A549 (cell line): ENCODE measurements around the gene MED9. TPM values are rescaled to one million over a fixed set of nuclear protein-coding genes. Genes with fewer than 3 reads are reported as not detected.

ENCODE experiments used
- ATAC-seq, 2 experiments: fragments of 200-7000 bp in 1 of 2; fragments of >200 bp in 1 of 2; cut with Nextera tagmentation in 1 of 2; cut with Tn5 transposase in 1 of 2; 3 replicates each; pipeline versions ENCODE4 v1.8.0 to v1.9.1; 2018 to 2020; ENCODE audit warnings: mild to moderate bottlenecking in 1 of 2, moderate library complexity in 1 of 2
- CTCF ChIA-PET: fragments of 300-600 bp; sonication (Branson Sonifier 250); formaldehyde crosslinking; extraction: SDS; loops from one replicate; lab custom pipeline; 2021; ENCODE audit warnings: antibody characterized with exemption, inconsistent platforms; lab: Yijun Ruan, JAX
- POLR2A ChIA-PET: fragments of 350-600 bp; formaldehyde crosslinking; extraction: SDS; loops from one replicate; lab custom pipeline; 2021; ENCODE audit warnings: antibody characterized with exemption, inconsistent platforms; lab: Yijun Ruan, JAX
- DNase-seq, 2 experiments: peaks; one replicate each; pipeline versions ENCODE4 v3.0.0 to v3.0.0-alpha.2; 2011 to 2016; ENCODE audit warnings: low read depth in 1 of 2, low spot score in 1 of 2
- FAIRE-seq: peaks from 2 replicates; lab custom pipeline; 2011; peaks lifted over from hg19 to GRCh38; lab: Jason Lieb, UNC
- H3K27ac ChIP-seq, 2 experiments: fragments of >200 bp; sonication (Bioruptor Twin); formaldehyde crosslinking; 3 replicates each; pipeline ENCODE4 v1.5.1; 2016 to 2017
- H3K4me1 ChIP-seq: fragments of >200 bp; sonication (Bioruptor Twin); formaldehyde crosslinking; 3 replicates; pipeline ENCODE4 v1.6.1; 2016
- H3K4me2 ChIP-seq: fragments of >200 bp; sonication (Bioruptor Twin); formaldehyde crosslinking; 3 replicates; pipeline ENCODE4 v1.6.1; 2016
- H3K4me3 ChIP-seq: fragments of >200 bp; sonication (Bioruptor Twin); formaldehyde crosslinking; 3 replicates; pipeline ENCODE4 v1.5.1; 2016
- H3K9me3 ChIP-seq: fragments of >200 bp; sonication (Bioruptor Twin); formaldehyde crosslinking; 3 replicates; pipeline ENCODE4 v1.6.1; 2016
- BCL3 ChIP-seq: fragments of >200 bp; sonication (Bioruptor Twin); formaldehyde crosslinking; IDR thresholded peaks from 3 replicates; pipeline ENCODE4 v1.6.1; 2016
- CBX2 ChIP-seq: fragments of 200-600 bp; sonication (generic); IDR thresholded peaks from 2 replicates; pipeline ENCODE4 v1.6.1; 2016; ENCODE audit warnings: low read depth, mild to moderate bottlenecking, borderline replicate concordance
- CEBPB ChIP-seq, 2 experiments: fragments of >200 bp in 1 of 2; sonication (Bioruptor Twin) in 1 of 2; formaldehyde crosslinking in 1 of 2; IDR thresholded peaks; 2 replicates each; pipeline ENCODE4 v1.6.1; 2012 to 2016
- CHD4 ChIP-seq: fragments of 200-600 bp; sonication (generic); IDR thresholded peaks from 2 replicates; pipeline ENCODE4 v1.6.1; 2016; ENCODE audit warnings: antibody characterized with exemption, mild to moderate bottlenecking, borderline replicate concordance
- EP300 ChIP-seq, 2 experiments: fragments of >200 bp; sonication (Bioruptor Twin); formaldehyde crosslinking; IDR thresholded peaks; 2 replicates in 1 of 2; 3 replicates in 1 of 2; pipeline ENCODE4 v1.6.1; 2016 to 2017
- FOSB ChIP-seq: fragments of 250-450 bp; sonication (Bioruptor Pico); IDR thresholded peaks from 2 replicates; pipeline ENCODE4 v1.5.0; 2020; ENCODE audit warnings: mild to moderate bottlenecking, moderate library complexity
- FOSL2 ChIP-seq, 2 experiments: fragments of 450-650 bp in 1 of 2; fragments of >200 bp in 1 of 2; sonication (Bioruptor Twin) in 1 of 2; formaldehyde crosslinking; IDR thresholded peaks; 2 replicates each; pipeline versions ENCODE4 v1.5.0 to v1.6.1; 2016 to 2020; ENCODE audit warnings: mild to moderate bottlenecking in 1 of 2, moderate library complexity in 1 of 2
- FOXS1 ChIP-seq: fragments of 250-450 bp; sonication (Bioruptor Pico); IDR thresholded peaks from 2 replicates; pipeline ENCODE4 v1.5.0; 2020; ENCODE audit warnings: mild to moderate bottlenecking, moderate library complexity
- HES2 ChIP-seq: fragments of >200 bp; sonication (Bioruptor Twin); formaldehyde crosslinking; IDR thresholded peaks from 2 replicates; pipeline ENCODE4 v1.6.1; 2016
- HEYL ChIP-seq: fragments of 250-450 bp; sonication (Bioruptor Pico); IDR thresholded peaks from 2 replicates; pipeline ENCODE4 v1.8.0; 2021; ENCODE audit warnings: mild to moderate bottlenecking, moderate library complexity
- HMGXB4 ChIP-seq: fragments of 250-450 bp; sonication (Bioruptor Pico); IDR thresholded peaks from 2 replicates; pipeline ENCODE4 v1.5.0; 2021; ENCODE audit warnings: mild to moderate bottlenecking, moderate library complexity, borderline replicate concordance
- JUN ChIP-seq, 2 experiments: fragments of >200 bp; sonication (Bioruptor Twin); formaldehyde crosslinking; IDR thresholded peaks; 2 replicates in 1 of 2; 3 replicates in 1 of 2; pipeline ENCODE4 v1.6.1; 2016 to 2017
- JUNB ChIP-seq: fragments of >200 bp; sonication (Bioruptor Twin); formaldehyde crosslinking; IDR thresholded peaks from 2 replicates; pipeline ENCODE4 v1.6.1; 2016
- KDM5A ChIP-seq: fragments of 200-600 bp; sonication (generic); IDR thresholded peaks from 2 replicates; pipeline ENCODE4 v1.6.1; 2016; ENCODE audit warnings: antibody characterized with exemption, mild to moderate bottlenecking
- MAX ChIP-seq: IDR thresholded peaks from 2 replicates; pipeline ENCODE4 v1.6.1; 2012
- MAZ ChIP-seq: fragments of 150-350 bp; IDR thresholded peaks from 2 replicates; pipeline ENCODE4 v1.6.1; 2014; ENCODE audit warnings: antibody characterized with exemption, low read depth, low read length, borderline replicate concordance
- MYC ChIP-seq: IDR thresholded peaks from 2 replicates; pipeline ENCODE4 v1.6.1; 2012; ENCODE audit warnings: mild to moderate bottlenecking, inconsistent platforms, low read length, improper control_type of control experiment, borderline replicate concordance
- NPAS2 ChIP-seq: fragments of 250-450 bp; sonication (Bioruptor Pico); IDR thresholded peaks from 2 replicates; pipeline ENCODE4 v1.8.0; 2022; ENCODE audit warnings: mild to moderate bottlenecking, moderate library complexity, borderline replicate concordance
- PHF8 ChIP-seq: fragments of 200-600 bp; sonication (generic); IDR thresholded peaks from 2 replicates; pipeline ENCODE4 v1.6.1; 2016; ENCODE audit warnings: low read depth, mild to moderate bottlenecking, antibody characterized with exemption, moderate library complexity, borderline replicate concordance
- POLR2AphosphoS2 ChIP-seq: conservative IDR thresholded peaks from 2 replicates; pipeline ENCODE4 v1.6.1; 2012; ENCODE audit warnings: low read length, improper control_type of control experiment, inconsistent platforms
- RAD21 ChIP-seq, 2 experiments: fragments of >200 bp in 1 of 2; sonication (Bioruptor Twin) in 1 of 2; formaldehyde crosslinking in 1 of 2; IDR thresholded peaks in 1 of 2; conservative IDR thresholded peaks in 1 of 2; 2 replicates in 1 of 2; 3 replicates in 1 of 2; pipeline ENCODE4 v1.6.1; 2012 to 2018; ENCODE audit warnings: inconsistent platforms in 1 of 2
- RARB ChIP-seq: fragments of 250-450 bp; sonication (Bioruptor Pico); IDR thresholded peaks from 2 replicates; pipeline ENCODE4 v1.8.0; 2021; ENCODE audit warnings: mild to moderate bottlenecking, moderate library complexity
- RCOR1 ChIP-seq: fragments of 150-350 bp; IDR thresholded peaks from 2 replicates; pipeline ENCODE4 v1.6.1; 2014; ENCODE audit warnings: antibody characterized with exemption, low read length, low read depth
- RFX5 ChIP-seq: fragments of 450-650 bp; IDR thresholded peaks from 2 replicates; pipeline ENCODE4 v1.7.1; 2014; ENCODE audit warnings: antibody characterized with exemption, mild to moderate bottlenecking, moderate library complexity
- SMC3 ChIP-seq: fragments of >200 bp; sonication (Bioruptor Twin); formaldehyde crosslinking; IDR thresholded peaks from 3 replicates; pipeline ENCODE4 v1.6.1; 2018; ENCODE audit warnings: inconsistent platforms
- ZC3H11A ChIP-seq: fragments of 450-650 bp; IDR thresholded peaks from 2 replicates; pipeline ENCODE4 v1.6.1; 2014; ENCODE audit warnings: antibody characterized with exemption, mild to moderate bottlenecking
- ZFP36 ChIP-seq: fragments of 450-650 bp; IDR thresholded peaks from 2 replicates; pipeline ENCODE4 v1.6.1; 2014; ENCODE audit warnings: borderline replicate concordance; ENCODE audit not compliant: partially characterized antibody
- WGBS: methylation state at CpG from one replicate; pipeline ENCODE4 v1.1.6; 2017; ENCODE audit errors: missing lambda C conversion rate; 5-methylcytosine and 5-hydroxymethylcytosine counted together
- polyA plus RNA-seq, 4 experiments: library from polyadenylated mRNA; depleted of rRNA in 3 of 4; stranded (reverse); fragments of >200 nt; fragmentation: RNase III in 1 of 4; extraction: RNeasy Plus Mini Kit Qiagen cat#74134 plus additional on column Dnase treatment in 1 of 4; gene quantifications; 2 replicates in 3 of 4; 3 replicates in 1 of 4; pipeline ENCODE4 v1.2.3, GENCODE V29; 2011 to 2017
- TF ChIP-seq, protein P1 (sequence below): fragments of 150-350 bp; IDR thresholded peaks from 2 replicates; pipeline ENCODE4 v1.6.1; 2014; ENCODE audit warnings: low read depth, mild to moderate bottlenecking, low read length
- TF ChIP-seq, protein P2 (sequence below): fragments of >200 bp; sonication (Bioruptor Twin); formaldehyde crosslinking; IDR thresholded peaks from 3 replicates; pipeline ENCODE4 v1.5.1; 2016

MED9 gene
- polyA plus RNA-seq, 2 of the 4 experiments (the other 2 are of a cell fraction): 15.2 to 17.4 TPM

DNA sequence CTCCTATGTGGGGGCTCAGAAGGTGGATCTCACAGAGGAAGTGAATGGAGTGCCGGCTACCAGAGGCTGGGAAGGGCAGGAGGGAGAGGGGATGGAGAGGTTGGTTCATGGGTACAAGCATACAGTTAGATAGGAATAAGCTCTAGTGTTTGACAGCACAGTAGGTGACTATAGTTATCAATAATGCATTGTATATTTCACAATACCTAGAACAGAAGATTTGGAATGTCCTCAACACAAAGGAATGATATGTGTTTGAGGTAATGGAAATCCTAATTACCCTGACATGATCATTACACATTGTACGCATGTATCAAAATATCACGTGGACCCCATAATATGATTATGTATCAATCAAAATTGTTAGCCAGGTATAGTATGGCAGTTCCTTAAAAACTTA, 38.9 kb upstream of the MED9 start:
- WGBS: 85% methylated on average over 3 of the region's 3 CpGs
- DNase-seq: no peak
- ATAC-seq: no peak
- H3K27ac ChIP-seq: peak overlapping the region in 1 of 2 experiments; percentile 71; a peak in 2 of 6 replicates
- TF ChIP-seq MAZ (no peak), FOXS1 (CRISPR knock-in tag) (no peak), BCL3 (no peak), RFX5 (no peak), POLR2AphosphoS2 (no peak), MYC (no peak), HEYL (CRISPR knock-in tag) (no peak), HMGXB4 (no peak), ZFP36 (no peak), RCOR1 (no peak), CBX2 (no peak), JUNB (no peak), KDM5A (no peak), FOSB (CRISPR knock-in tag) (no peak), EP300 (IDR thresholded peaks at IDR 0.05) (no peak)
- TF ChIP-seq, protein P1, sequence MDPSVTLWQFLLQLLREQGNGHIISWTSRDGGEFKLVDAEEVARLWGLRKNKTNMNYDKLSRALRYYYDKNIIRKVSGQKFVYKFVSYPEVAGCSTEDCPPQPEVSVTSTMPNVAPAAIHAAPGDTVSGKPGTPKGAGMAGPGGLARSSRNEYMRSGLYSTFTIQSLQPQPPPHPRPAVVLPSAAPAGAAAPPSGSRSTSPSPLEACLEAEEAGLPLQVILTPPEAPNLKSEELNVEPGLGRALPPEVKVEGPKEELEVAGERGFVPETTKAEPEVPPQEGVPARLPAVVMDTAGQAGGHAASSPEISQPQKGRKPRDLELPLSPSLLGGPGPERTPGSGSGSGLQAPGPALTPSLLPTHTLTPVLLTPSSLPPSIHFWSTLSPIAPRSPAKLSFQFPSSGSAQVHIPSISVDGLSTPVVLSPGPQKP: no peak
- TF ChIP-seq, all 56 proteins: peak for 0
- no peak overlapping the region for H3K4me3 ChIP-seq
- H3K4me2 ChIP-seq: no peak overlapping the region
- H3K9me3 ChIP-seq: no peaks in the 10 kb centered on the region
- POLR2A ChIA-PET: no interaction called here
- peaks cover 55% of the 10 kb centered on the region for H3K4me1 ChIP-seq
- FAIRE-seq: no peak
- CTCF ChIA-PET: interaction anchor here (1.0 to 5.8 kb wide), 2 partner anchors 12 to 82 kb away, joined by 3 to 44 read pairs; no protein-coding TSS in a partner anchor

DNA sequence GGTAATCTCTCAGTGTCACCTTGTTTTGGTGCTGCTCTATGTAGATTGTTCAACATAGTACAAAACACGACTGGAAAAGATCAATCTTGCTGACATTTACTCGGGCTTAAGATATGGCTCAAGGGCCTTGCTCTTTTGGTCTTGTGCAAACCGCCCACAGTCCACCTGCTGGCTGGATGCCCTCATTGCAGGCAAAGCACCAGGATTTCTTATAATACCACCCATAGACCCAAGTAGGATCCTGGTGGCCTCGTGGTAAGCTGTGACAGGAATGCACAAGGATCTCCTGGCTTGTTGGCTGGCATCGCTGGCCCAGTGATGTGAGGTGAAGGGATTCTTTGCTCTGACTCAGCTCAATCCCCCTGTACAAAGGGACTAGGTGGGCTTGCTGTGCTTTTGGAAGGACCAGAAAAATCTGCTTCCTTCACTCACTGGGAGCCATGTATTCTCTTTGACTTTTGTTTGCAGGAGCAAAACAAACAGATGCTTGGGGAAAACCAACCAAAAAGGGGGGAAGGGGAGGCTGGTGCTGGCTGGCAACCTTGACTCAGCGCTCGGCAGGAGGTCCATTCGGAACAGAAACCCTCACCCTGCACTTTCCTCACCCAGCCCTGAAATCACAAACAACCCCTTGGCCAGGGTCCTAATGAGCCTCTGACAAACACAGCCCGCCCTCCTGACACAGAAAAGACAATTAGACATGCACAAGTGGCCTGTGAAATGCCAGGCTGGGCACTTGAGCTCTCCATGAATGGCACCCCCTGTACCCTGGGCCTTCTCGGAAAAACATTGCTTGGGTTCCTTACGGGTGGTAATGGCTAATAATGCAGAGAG, 36.6 kb upstream of the MED9 start:
- DNase-seq: peak; percentile 73 to 91
- TF ChIP-seq MYC (0 out of 2 replicates have a peak, but pooled peaks have one; percentile 26), RARB (CRISPR knock-in tag) (no peak), MAX (peak; percentile 61; the same call in 1 of the 2 replicates), HES2 (no peak), CEBPB (IDR thresholded peaks at IDR 0.05) (peak; percentile 4 to 66; a peak in 2 of 4 replicates), FOSL2 (IDR thresholded peaks at IDR 0.05) (no peak), FOSL2 (CRISPR knock-in tag; IDR thresholded peaks at IDR 0.05) (no peak; the same call in 1 of the 2 replicates), NPAS2 (CRISPR knock-in tag) (no peak), JUN (IDR thresholded peaks at IDR 0.05) (0 out of 5 replicates have a peak, but pooled peaks of 1 of the 2 experiments have one; percentile 25), CHD4 (no peak), MAZ (no peak), SMC3 (peak; percentile 41; the same call in 2 of the 3 replicates), PHF8 (no peak), EP300 (IDR thresholded peaks at IDR 0.05) (peak in 1 of 2 experiments; percentile 54; a peak in 1 of 5 replicates), JUNB (peak; percentile 28; the same call in 1 of the 2 replicates), RAD21 (conservative IDR thresholded peaks at IDR 0.05 in 1 of 2, IDR thresholded peaks at IDR 0.05 in 1 of 2) (peak in 1 of 2 experiments; percentile 58; a peak in 4 of 5 replicates), ZC3H11A (no peak)
- TF ChIP-seq, protein P2, sequence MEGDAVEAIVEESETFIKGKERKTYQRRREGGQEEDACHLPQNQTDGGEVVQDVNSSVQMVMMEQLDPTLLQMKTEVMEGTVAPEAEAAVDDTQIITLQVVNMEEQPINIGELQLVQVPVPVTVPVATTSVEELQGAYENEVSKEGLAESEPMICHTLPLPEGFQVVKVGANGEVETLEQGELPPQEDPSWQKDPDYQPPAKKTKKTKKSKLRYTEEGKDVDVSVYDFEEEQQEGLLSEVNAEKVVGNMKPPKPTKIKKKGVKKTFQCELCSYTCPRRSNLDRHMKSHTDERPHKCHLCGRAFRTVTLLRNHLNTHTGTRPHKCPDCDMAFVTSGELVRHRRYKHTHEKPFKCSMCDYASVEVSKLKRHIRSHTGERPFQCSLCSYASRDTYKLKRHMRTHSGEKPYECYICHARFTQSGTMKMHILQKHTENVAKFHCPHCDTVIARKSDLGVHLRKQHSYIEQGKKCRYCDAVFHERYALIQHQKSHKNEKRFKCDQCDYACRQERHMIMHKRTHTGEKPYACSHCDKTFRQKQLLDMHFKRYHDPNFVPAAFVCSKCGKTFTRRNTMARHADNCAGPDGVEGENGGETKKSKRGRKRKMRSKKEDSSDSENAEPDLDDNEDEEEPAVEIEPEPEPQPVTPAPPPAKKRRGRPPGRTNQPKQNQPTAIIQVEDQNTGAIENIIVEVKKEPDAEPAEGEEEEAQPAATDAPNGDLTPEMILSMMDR: peak; percentile 46; the same call in 2 of the 3 replicates

More for the DNA sequence above, 36.6 kb upstream of the MED9 start:
- Histone ChIP-seq H3K4me2 (peak overlapping the region; percentile 48), H3K4me1 (peaks cover 68% of the 10 kb centered on the region), H3K27ac (peak overlapping the region; percentile 60 to 76), H3K9me3 (peaks cover 5% of the 10 kb centered on the region; the same call in 1 of the 3 replicates), H3K4me3 (no peak overlapping the region)
- WGBS: 35% methylated on average over 11 of the region's 11 CpGs
- POLR2A ChIA-PET: no interaction called here
- peak; percentile 69 to 80 for ATAC-seq
- peak; percentile 74 for FAIRE-seq
- CTCF ChIA-PET: interaction anchor here (0.6 to 1.8 kb wide), 6 partner anchors 9 to 84 kb away, joined by 3 to 4 read pairs (median 3); no protein-coding TSS in a partner anchor
